ENCODE results near the gene GASK1B.

GRCh38 chr4:158129694-158130093 lies 43.1 kb downstream of the GASK1B start:
- TF ChIP-seq POLR2AphosphoS5 (IDR thresholded peaks at IDR 0.05) (no peak), CTCF (IDR thresholded peaks at IDR 0.05) (no peak)

Data from prostate gland (tissue), 2 donors.